ENCODE data around the gene FFAR3.

The FFAR3 gene, protein sequence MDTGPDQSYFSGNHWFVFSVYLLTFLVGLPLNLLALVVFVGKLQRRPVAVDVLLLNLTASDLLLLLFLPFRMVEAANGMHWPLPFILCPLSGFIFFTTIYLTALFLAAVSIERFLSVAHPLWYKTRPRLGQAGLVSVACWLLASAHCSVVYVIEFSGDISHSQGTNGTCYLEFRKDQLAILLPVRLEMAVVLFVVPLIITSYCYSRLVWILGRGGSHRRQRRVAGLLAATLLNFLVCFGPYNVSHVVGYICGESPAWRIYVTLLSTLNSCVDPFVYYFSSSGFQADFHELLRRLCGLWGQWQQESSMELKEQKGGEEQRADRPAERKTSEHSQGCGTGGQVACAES

GRCh38 chr19:35357867-35358573, at the start of gene FFAR3:
FFAR3 (plus strand) TSS chr19:35358460; CDS start chr19:35358891, 431 bp downstream.
- DNase-seq, result peak in 24 of 42 donors; percentile 18 to 71 (median 42)
- intact Hi-C loops (cut with DNase I), result no loop called here

DNA sequence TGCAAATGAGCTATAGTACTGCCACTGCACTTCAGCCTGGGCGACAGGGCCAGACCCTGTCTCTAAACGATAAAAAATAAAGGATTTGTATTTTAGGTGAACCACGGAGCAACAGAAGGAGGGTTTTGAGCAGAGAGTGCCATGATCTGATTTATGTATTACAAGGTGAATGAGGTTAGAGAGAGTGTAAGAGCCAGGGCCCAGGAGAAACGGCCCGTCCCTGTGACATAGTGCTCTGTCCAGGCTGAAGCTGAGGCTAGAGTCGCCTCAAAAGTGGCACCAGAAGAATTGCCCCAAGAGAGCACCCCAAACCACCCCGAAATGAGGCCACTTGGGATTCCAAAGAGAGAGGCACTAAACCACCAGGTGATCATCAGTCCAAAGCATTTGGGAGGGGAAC, 49.4 kb upstream of the FFAR3 start:
- DNase-seq, result no peak
- intact Hi-C loops (cut with DNase I), result no loop called here

DNA sequence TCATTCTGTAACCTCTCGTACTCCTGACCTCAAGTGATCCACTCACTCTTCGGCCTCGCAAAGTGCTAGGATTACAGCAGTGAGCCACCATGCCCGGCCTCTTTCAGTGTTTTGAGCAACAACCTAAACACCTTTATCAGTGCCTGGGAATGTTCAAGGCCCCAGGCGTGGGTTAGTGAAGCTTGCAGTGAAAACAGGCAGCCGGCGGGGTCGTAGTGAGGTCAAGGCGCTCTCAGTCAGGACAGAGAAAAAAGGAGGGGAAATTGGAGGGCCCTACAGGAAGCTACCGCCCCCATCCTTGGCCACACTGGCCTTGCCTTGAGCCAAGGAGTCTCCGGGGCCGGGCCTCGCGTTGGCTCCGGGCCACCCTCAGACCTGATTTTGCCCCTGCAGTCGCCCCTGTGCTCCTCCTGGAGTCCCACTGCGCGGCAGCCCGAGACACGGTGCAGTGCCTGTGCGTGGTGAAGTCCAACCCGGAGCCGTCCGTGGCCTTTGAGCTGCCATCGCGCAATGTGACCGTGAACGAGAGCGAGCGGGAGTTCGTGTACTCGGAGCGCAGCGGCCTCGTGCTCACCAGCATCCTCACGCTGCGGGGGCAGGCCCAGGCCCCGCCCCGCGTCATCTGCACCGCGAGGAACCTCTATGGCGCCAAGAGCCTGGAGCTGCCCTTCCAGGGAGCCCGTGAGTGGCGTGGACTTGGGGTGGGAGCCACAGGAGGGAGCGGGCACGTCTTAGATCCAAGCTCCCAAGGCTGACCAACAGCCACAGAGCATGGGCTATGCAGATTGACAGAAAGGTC, 48.6 kb upstream of the FFAR3 start:
- intact Hi-C loops (cut with DNase I), result no loop called here
- DNase-seq, result peak in 1 of 42 donors; percentile 40

- intact Hi-C loops (cut with DNase I), result no loop called here
- DNase-seq, result no peak
Observed at GRCh38 chr19:35310331-35310730, 47.9 kb upstream of the FFAR3 start.

GRCh38 chr19:35310811-35311465, 47.3 kb upstream of the FFAR3 start:
- DNase-seq, result no peak
- intact Hi-C loops (cut with DNase I), result no loop called here

DNA sequence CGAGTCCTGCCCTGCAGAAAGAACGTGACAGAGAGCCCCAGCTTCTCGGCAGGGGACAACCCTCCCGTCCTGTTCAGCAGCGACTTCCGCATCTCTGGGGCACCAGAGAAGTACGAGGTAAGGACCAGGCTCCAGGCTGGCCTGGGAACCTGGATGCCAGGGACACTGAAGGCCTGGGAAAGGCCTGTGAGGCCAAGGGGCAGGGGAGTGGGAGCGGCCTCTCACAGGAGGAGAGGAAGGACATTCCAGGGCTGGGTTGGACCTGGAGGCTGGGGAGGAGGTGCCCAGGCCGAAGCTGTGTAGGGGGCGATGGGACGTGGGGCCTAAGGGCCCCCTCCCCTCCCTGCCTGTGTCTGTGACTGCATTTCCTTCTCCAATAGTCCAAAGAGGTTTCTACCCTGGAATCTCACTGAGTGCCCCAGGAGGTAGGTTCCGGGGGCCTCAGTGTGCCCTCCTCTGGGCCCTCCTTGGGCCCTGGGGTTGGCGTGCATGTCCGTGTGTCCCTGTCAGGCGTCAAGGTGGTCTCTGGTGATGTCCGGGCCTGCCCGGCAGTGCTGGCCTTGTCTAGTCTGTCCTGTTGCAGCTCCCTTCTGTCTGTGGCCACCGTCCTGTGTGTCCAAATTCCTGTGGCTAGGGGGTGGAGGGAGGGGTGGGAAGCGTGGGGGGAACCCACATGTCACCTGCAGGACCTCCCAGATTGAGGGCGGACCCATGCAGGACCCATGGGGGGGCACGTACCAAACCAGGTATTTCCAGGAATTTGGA, 46.2 kb upstream of the FFAR3 start:
- no peak for DNase-seq
- intact Hi-C loops (cut with DNase I), result no loop called here

DNA sequence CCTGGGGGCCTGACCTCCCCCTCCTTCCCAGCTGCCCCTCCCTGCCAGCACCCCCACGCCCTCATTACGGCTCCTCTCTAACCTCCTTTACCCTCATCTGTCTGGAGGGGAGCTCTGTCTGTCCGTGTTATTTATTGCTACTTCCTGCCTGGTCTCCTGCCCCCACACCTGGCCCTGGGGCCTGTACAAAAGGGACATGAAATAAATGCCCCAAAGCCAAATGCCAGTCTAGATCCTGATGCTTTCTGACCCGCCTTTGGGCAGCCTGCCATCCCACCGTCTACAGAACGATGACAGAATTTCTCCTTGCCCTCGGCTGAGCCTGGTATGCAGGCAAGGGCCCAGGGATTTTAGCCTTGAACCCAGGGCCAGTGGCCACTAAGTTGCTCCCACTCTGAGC, 44.7 kb upstream of the FFAR3 start:
- DNase-seq, result no peak
- intact Hi-C loops (cut with DNase I), result no loop called here

DNA sequence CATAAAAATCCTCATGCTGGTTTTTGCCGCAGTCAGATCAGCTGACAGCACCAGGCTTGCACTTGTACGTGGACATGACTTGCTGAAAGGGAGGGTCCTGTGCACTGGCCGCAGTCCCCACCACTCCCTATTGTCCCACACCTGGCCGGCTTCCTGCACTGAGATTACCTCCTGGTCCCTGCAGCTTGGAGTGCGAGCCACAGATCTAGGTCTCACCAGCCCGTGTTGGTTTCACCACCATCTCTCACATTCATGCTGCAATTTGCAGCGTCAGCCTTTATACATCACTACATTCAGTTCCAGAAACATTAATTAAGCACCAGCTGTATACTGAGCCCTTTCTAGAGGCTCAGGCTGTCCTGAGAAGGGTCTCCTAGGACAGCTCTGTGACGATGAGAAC, 44.2 kb upstream of the FFAR3 start:
- intact Hi-C loops (cut with DNase I), result no loop called here
- DNase-seq, result no peak

DNA sequence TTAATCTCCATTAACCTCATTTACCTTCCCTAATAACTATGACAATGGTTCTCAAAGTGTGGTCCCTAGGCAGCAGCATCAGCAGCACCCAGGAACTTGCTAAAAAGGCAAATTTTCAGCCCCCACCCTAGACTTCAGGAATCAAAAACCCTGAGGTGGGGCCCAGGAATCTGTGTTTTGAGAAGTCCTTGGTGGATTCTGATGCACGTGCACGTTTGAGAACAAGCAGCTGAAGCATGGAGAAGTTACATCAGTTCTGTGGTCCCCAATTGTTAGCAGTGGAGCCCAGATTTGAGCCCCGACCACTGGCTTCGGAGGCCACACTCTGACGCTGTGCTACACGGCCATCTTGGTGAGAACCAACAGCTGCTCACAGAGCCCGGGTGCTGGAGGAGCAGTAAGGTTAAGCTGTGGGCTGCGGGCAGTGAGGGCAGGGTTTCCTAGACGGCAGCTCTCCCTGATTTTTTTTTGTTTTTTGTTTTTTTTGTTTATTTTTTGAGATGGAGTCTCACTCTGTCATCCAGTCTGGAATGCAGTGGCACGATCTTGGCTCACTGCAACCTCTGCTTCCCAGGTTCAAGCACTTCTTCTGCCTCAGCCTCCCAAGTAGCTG, 43.3 kb upstream of the FFAR3 start:
- intact Hi-C loops (cut with DNase I), result no loop called here
- DNase-seq, result no peak

GRCh38 chr19:35315883-35316282, 42.4 kb upstream of the FFAR3 start:
- intact Hi-C loops (cut with DNase I), result no loop called here
- no peak for DNase-seq

- intact Hi-C loops (cut with DNase I), result no loop called here
- DNase-seq, result no peak
Observed at GRCh38 chr19:35316560-35316959, 41.7 kb upstream of the FFAR3 start.

DNA sequence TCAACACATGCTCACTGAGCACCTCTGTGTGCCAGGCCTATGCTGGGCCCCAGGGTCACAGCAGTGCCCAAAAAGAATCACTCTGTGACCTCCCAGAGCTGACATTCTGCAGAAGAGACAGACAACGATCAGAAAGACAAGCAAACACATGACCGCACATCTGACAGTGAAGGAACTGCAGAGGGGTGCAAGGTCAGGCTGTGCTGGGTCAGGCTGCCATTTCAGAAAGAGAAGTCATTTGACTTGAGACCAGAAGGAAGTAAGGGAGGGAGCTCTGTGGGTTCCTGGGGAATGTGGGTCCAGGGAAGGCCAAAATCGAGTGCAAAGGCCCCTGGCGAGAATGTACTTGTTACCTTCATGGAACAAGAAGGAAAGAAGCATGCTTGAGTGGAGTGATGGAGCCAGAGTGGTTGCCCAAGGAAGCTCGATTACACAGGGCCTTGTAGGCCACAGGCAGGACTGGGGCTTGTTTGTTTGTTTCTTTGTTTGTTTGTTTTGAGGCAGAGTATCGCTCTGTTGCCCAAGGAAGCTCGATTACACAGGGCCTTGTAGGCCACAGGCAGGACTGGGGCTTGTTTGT, 40.7 kb upstream of the FFAR3 start:
- DNase-seq, result no peak
- intact Hi-C loops (cut with DNase I), result no loop called here

DNA sequence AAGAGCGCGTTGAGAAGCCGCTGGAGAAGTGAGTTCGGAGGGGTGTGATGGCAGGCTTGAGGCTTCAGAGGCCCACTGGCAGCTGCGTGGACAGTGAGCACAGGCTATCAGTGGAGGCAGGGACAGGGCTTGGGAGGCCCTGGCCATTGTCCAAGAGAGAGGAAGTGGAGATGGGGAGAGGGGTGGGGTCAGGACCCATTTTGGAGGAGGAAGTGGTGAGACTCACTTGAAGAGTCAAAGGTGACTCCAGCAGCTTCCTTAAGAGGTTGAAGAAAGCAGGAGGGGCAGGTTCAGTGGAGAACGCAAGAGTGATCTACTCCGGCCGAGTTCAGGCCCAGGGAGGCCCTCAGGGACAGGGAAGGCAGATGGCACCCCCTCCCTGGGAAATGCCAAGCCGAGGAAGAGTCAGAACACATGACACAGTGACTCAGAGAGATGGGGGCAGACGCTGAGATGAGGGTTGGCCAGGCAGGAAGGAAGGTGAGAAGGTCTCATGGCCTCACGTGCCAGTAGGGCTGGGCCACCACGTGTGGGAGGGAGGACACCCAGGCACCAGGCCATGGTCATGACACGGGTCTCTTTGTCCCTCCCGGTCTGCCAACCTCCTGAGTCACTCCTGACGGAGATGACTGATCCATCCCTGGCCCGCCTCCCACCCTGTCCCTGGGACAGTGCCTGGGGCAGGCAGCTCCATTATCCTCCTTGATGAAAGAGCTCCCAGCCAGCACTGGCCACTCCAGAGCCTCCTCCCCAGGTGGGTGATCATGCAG, 39.4 kb upstream of the FFAR3 start:
- peak; percentile 33 to 95 (median 79) for DNase-seq
- intact Hi-C loops (cut with DNase I), result no loop called here

DNA sequence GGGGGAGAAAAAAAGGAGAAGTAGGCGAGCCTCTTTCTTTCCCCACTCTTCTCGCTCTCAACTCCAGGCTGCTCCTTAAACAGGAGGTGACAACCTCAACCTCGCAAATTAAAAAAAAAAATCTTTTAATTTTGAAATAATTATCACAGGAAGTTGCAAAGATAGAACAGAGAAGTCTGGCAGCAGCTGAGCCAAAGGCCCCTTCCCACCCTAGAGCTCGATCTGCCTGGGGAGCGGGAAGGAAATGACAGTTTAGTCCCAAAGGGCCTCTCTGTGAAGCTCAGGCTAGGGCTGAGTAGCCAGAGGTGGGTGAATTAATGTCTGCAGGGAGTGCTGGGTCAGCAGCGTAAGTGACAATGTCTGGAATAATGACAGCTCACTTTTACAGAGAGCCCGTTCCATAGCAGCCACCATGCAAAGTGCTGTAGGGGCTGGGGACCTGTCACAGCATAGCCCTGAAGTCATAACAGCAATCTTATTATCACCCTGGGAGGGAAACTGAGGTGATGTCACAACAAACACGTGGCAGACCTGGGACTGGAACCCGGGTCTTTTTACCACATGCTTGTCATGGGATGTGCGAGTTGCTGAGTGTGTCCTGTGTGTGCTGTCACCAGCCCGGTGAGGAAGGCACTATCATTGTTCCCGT, 38.1 kb upstream of the FFAR3 start:
- intact Hi-C loops (cut with DNase I), result no loop called here
- no peak for DNase-seq

- DNase-seq, result no peak
- intact Hi-C loops (cut with DNase I), result no loop called here
Observed at GRCh38 chr19:35321291-35321690, 37.0 kb upstream of the FFAR3 start.

DNA sequence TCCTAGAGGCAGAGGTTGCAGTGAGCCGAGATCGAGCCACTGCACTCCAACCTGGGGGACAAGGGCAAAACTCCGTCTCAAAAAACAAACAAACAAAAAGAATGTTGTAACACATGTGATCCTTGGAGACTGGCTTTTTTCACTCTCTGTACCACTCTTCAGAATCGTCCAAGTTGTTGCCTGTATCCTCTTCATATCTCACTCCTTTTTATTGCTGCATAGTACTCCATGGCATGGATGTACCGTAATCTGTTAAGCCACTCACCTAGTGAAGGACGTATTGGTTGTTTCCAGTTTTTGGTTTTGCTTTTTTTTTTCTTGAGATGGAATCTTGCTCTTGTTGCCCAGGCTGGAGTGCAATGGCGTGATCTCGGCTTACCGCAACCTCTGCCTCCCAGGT, 36.2 kb upstream of the FFAR3 start:
- intact Hi-C loops (cut with DNase I), result no loop called here
- no peak for DNase-seq

- no peak for DNase-seq
- intact Hi-C loops (cut with DNase I), result no loop called here
Observed at GRCh38 chr19:35327642-35328041, 30.6 kb upstream of the FFAR3 start.

Data from head of caudate nucleus (tissue), 42 donors.